NB4 (cell line): ENCODE results near the gene MYNN.
A peak's percentile ranks its signal among the peaks of the same experiment; 100 is the strongest.

Experiments used
- DNase-seq: peaks from one replicate; pipeline ENCODE4 v3.0.0; 2010; ENCODE audit warnings: low read depth
- H3K4me3 ChIP-seq: one replicate; pipeline ENCODE4 v1.5.1; 2011; ENCODE audit warnings: mild to moderate bottlenecking, low read depth, low read length, moderate library complexity
- MAX ChIP-seq: IDR thresholded peaks from 2 replicates; pipeline ENCODE4 v1.6.1; 2011; ENCODE audit warnings: low read depth, low read length
- MYC ChIP-seq: IDR thresholded peaks from 2 replicates; pipeline ENCODE4 v1.6.1; 2011; ENCODE audit warnings: low read depth, low read length
- POLR2A ChIP-seq: IDR thresholded peaks from 2 replicates; pipeline ENCODE4 v1.6.1; 2011; ENCODE audit warnings: mild to moderate bottlenecking; ENCODE audit not compliant: insufficient read length; ENCODE audit errors: extremely low read depth
- TF ChIP-seq, protein P1 (sequence below): IDR thresholded peaks from one replicate; pipeline ENCODE4 v1.5.1; 2012; ENCODE audit warnings: low read depth, low read length

The MYNN gene

DNA sequence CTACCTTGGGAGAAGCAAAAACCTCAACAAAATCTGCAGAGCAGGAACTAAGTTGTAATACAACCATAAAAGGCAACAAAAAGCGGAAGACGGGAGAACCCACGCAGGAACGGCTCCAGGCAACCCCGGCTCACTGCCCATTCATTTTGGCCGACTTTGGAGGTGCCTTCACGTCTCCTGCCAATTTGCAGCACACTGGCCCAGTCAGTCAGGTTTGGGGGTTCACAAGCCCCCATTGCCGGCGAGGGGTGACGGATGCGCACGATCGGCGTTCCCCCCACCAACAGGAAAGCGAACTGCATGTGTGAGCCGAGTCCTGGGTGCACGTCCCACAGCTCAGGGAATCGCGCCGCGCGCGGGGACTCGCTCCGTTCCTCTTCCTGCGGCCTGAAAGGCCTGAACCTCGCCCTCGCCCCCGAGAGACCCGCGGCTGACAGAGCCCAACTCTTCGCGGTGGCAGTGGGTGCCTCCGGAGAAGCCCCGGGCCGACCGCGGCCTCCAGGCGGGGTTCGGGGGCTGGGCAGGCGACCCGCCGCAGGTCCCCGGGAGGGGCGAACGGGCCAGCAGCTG lies 8.8 kb upstream of the MYNN start:
- H3K4me3 ChIP-seq, result peak overlapping the region; percentile 66
- TF ChIP-seq POLR2A (peak; percentile 36), MYC (no peak)
- DNase-seq, result peak; percentile 77

DNA sequence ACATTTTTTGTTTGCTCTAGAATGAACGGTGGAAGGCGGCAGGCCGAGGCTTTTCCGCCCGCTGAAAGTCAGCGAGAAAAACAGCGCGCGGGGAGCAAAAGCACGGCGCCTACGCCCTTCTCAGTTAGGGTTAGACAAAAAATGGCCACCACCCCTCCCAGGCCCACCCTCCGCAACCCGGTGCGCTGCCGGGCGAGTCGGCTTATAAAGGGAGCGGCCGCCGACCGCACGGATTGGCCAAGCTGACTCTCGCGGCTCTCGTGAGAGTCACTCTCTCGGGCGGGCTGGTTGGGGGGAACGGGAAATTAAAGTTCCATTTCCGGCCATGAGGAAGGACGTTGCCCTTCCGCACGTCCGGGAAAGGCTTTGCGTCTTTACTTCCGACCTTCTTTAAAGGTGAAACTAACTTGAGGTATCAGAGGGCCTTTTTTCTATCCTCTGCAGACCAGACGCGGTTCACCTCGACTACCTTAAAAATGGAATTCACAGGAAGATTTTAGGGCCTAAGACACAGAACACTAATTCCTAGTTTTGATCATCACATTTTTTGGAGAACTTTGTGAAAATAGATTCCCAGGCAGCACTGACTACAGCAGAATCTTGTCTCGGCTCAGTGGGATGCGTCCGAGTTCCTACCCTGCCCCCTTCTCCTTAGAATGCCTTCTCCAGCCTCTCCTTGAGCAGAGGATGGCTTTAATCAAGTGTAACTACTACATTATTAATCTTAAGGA lies 8.1 kb upstream of the MYNN start, which contains the start of gene TERC:
Gene TERC, minus strand, starts transcription at position 179 of the 731 bp plus-strand sequence.
- peak within 1 kb of the TSS; percentile 66 for H3K4me3 ChIP-seq
- TF ChIP-seq MYC (peak; percentile 32; the same call in 1 of the 2 replicates), POLR2A (peak; percentile 70), MAX (peak; percentile 10; the same call in 1 of the 2 replicates)
- TF ChIP-seq, protein P1, sequence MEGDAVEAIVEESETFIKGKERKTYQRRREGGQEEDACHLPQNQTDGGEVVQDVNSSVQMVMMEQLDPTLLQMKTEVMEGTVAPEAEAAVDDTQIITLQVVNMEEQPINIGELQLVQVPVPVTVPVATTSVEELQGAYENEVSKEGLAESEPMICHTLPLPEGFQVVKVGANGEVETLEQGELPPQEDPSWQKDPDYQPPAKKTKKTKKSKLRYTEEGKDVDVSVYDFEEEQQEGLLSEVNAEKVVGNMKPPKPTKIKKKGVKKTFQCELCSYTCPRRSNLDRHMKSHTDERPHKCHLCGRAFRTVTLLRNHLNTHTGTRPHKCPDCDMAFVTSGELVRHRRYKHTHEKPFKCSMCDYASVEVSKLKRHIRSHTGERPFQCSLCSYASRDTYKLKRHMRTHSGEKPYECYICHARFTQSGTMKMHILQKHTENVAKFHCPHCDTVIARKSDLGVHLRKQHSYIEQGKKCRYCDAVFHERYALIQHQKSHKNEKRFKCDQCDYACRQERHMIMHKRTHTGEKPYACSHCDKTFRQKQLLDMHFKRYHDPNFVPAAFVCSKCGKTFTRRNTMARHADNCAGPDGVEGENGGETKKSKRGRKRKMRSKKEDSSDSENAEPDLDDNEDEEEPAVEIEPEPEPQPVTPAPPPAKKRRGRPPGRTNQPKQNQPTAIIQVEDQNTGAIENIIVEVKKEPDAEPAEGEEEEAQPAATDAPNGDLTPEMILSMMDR, result no peak
- peak; percentile 83 for DNase-seq

DNA sequence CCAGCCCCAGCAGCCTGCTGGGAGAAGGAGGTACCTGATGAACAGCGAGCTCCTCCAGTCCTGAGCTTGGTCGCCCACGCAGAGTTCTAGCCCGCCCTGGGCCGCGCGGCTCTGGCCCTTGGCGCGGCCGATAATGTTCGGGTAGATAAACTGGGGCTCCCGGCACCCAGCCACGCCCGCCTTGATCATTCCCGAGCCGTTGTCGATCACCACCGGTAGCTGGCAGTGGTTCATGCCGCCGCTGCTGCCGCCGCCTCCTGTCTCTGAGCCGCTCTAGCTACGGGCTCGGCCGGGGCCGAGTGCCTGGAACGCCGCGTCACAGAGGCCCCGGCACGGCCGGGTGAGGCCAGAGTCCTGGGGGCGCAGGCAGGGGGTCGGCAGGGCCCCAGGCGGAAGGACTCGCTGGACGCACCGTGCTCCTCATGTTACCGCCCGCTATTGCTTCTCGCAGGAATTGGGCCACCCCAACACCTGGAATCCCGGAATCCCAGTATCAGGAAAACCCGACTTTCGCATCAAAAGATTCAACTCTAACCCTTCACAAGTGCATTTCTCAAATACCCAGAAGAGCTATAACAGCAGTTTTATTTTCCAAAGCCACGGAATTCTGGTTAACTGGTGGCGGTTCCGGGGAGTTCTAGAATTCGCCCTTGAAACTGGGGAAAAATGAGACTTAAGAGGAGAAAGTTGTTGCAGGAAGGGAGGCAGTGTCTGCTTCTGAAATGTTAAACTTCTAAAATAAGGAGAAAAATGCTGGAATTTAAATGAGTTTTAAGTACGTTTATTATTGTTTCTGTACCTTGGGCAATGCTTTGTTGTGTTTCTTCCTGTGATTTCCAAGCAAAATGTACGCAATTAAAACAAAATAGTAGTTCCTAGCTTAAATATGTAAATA lies 3.7 kb upstream of the MYNN start, which contains the start of gene ACTRT3:
Gene ACTRT3, minus strand, starts transcription at position 275 of the 895 bp plus-strand sequence. Its CDS starts 41 bp downstream, at position 234.
- TF ChIP-seq MAX (no peak), POLR2A (no peak), MYC (no peak)
- TF ChIP-seq, protein P1, result no peak

DNA sequence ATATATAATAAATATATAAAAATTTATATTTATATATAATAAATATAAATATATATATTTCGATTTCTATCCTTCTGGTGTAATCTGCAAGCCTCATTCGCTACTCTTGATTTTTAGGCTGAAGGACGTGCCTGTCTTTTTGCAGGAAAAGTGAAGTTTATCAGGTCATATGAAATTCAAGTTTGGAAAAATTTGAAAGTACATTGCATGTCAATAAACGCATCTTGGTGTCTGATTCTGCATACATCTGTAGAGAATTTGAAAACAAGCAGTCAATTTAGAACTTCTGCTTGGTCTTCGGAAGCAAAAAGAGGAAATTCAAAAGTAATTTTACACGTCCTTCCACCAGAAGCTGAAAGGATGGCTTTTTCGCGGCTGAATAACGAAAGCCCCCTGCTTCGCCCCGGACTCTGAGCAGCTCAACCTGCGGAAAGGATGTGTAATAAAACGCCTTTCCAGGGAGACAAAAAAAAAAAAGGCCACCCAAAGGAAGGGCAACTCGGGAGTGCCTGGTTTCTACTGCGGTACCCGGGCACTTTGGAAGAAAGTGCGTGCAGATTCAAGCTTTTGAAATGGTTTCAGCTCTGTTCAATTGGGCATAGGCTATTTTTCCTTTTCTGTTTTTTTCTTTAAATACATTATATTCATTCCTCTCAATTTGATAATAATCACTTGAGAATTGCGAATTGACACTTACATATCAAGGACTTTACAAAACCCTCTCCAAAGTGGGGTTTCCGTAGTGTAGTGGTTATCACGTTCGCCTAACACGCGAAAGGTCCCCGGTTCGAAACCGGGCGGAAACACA lies 1.5 kb upstream of the MYNN start:
- DNase-seq, result peak; percentile 91
- peak overlapping the region; percentile 96 for H3K4me3 ChIP-seq
- no peak for TF ChIP-seq MAX
- TF ChIP-seq, protein P1, result no peak
- no peak for TF ChIP-seq POLR2A
- TF ChIP-seq MYC, result no peak

More for the DNA sequence above, 3.7 kb upstream of the MYNN start, which contains the start of gene ACTRT3:
- H3K4me3 ChIP-seq, result no peak within 1 kb of the TSS
- DNase-seq, result peak; percentile 11

DNA sequence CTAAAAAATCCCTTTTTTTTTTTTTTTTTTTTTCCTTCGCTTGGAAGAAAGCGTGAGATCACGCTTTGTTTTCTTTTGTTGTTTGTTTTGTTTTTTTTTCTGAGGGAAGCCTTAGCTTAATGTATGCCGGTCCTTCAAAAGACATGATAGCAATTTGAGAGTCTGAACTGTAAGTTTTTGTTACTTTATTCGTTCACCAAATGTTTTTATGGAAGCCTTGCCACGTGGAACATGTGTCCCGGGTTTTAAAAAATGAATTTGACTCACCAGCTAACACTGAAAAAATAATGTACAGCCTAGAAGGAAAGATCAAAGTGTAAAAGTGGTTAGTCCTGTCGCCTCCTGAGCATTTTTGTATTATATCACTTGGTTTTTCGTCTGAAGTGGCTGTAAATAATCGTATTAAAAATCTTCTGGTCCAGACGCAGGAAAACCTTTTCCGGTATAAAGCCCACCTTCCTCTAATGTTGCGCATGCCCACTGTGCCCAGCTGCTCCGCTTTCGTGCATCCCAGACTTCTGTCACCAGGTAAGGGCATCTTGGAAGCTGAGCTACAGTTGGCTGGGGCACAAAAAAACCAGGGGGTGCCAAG lies 795 bp upstream of the MYNN start:
- peak; percentile 81 for DNase-seq
- peak; percentile 21 for TF ChIP-seq MAX
- TF ChIP-seq, protein P1, result no peak
- H3K4me3 ChIP-seq, result peak overlapping the region; percentile 96
